ENCODE data around the gene TIAM2. TPM values are rescaled to one million over a fixed set of nuclear protein-coding genes. Genes with fewer than 3 reads are reported as not detected.

Gene TIAM2
- total RNA-seq, 3 donors from 2014 or later (not counting 1 experiment from before 2014, with no cell fraction given): 6.5 to 11.1 (median 8.7) TPM

GRCh38 chr6:155188707-155189496, 193.8 kb downstream of the TIAM2 start:
- Histone ChIP-seq H3K9me3 (ENCODE audit: control insufficient read depth, insufficient read depth, low read length) (no peaks in the 10 kb centered on the region), H3K27me3 (ENCODE audit: control insufficient read depth, insufficient read depth, low read length) (no peaks in the 10 kb centered on the region), H3K36me3 (ENCODE audit: control insufficient read depth, insufficient read depth, low read length) (no peaks in the 10 kb centered on the region), H3K4me3 (ENCODE audit: low read length) (no peak overlapping the region), H3K27ac (ENCODE audit: low read length) (no peak overlapping the region), H3K4me1 (ENCODE audit: control insufficient read depth, insufficient read depth, low read length) (no peaks in the 10 kb centered on the region)
- Mint-ChIP-seq H3K9me3 (no peaks in the 10 kb centered on the region), H3K27me3 (ENCODE audit: low read depth in 2 of 2) (peaks cover 0 to 3% of the 10 kb centered on the region in 2 donors), H3K4me1 (peaks cover 0 to 14% of the 10 kb centered on the region in 2 donors), H3K36me3 (no peaks in the 10 kb centered on the region), H3K27ac (no peak overlapping the region), H3K4me3 (no peak overlapping the region)
- ATAC-seq: no peak
- WGBS (ENCODE audit: insufficient coverage): 61% methylated on average over 7 of the region's 9 CpGs
- intact Hi-C loops (cut with micrococcal nuclease): no loop called here
- TF ChIP-seq, protein P1, sequence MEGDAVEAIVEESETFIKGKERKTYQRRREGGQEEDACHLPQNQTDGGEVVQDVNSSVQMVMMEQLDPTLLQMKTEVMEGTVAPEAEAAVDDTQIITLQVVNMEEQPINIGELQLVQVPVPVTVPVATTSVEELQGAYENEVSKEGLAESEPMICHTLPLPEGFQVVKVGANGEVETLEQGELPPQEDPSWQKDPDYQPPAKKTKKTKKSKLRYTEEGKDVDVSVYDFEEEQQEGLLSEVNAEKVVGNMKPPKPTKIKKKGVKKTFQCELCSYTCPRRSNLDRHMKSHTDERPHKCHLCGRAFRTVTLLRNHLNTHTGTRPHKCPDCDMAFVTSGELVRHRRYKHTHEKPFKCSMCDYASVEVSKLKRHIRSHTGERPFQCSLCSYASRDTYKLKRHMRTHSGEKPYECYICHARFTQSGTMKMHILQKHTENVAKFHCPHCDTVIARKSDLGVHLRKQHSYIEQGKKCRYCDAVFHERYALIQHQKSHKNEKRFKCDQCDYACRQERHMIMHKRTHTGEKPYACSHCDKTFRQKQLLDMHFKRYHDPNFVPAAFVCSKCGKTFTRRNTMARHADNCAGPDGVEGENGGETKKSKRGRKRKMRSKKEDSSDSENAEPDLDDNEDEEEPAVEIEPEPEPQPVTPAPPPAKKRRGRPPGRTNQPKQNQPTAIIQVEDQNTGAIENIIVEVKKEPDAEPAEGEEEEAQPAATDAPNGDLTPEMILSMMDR (IDR thresholded peaks at IDR 0.05): no peak
- DNase-seq: peak in 1 of 2 donors; percentile 27

DNA sequence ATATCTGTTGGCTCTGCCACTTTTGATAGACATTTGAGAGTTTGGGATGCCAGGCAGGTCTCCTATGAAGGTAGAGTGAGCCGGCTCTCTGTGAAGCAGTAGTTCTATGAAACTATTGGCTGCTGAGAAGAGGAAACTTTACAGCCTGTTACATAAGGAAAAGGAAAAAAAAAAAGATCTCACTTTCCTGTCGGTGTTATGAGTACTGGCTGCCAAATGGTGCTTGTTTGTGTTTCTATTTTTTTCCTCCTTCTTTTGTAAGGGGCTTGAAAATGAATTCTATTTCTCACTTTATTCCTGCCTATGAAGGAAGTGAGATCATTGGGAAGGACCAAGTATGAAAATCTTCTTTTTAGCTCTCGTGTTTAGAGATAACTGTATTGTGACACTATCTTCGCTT, 195.6 kb downstream of the TIAM2 start:
- ATAC-seq: no peak
- TF ChIP-seq, protein P1 (IDR thresholded peaks at IDR 0.05): no peak
- no peaks in the 10 kb centered on the region for H3K27me3 ChIP-seq (ENCODE audit: control insufficient read depth, insufficient read depth, low read length)
- intact Hi-C loops (cut with micrococcal nuclease): no loop called here
- Mint-ChIP-seq H3K9me3 (no peaks in the 10 kb centered on the region), H3K4me3 (no peak overlapping the region), H3K27me3 (ENCODE audit: low read depth in 2 of 2) (peaks cover 0 to 8% of the 10 kb centered on the region in 2 donors), H3K27ac (no peak overlapping the region), H3K4me1 (peaks cover 0 to 14% of the 10 kb centered on the region in 2 donors), H3K36me3 (no peaks in the 10 kb centered on the region)
- H3K9me3 ChIP-seq (ENCODE audit: control insufficient read depth, insufficient read depth, low read length): no peaks in the 10 kb centered on the region
- no peaks in the 10 kb centered on the region for H3K36me3 ChIP-seq (ENCODE audit: control insufficient read depth, insufficient read depth, low read length)
- WGBS (ENCODE audit: insufficient coverage): 72% methylated on average over 4 of the region's 4 CpGs
- no peak for DNase-seq
- H3K4me1 ChIP-seq (ENCODE audit: control insufficient read depth, insufficient read depth, low read length): no peaks in the 10 kb centered on the region
- H3K4me3 ChIP-seq (ENCODE audit: low read length): no peak overlapping the region
- no peak overlapping the region for H3K27ac ChIP-seq (ENCODE audit: low read length)

GRCh38 chr6:155193526-155193925, 198.4 kb downstream of the TIAM2 start:
- no peaks in the 10 kb centered on the region for H3K27me3 ChIP-seq (ENCODE audit: control insufficient read depth, insufficient read depth, low read length)
- WGBS (ENCODE audit: insufficient coverage): 97% methylated on average over 5 of the region's 5 CpGs
- no peak overlapping the region for H3K4me3 ChIP-seq (ENCODE audit: low read length)
- TF ChIP-seq, protein P1 (IDR thresholded peaks at IDR 0.05): no peak
- no peaks in the 10 kb centered on the region for H3K9me3 Mint-ChIP-seq
- peaks cover 0 to 13% of the 10 kb centered on the region in 2 donors for H3K27me3 Mint-ChIP-seq (ENCODE audit: low read depth in 2 of 2)
- H3K4me3 Mint-ChIP-seq: no peak overlapping the region
- ATAC-seq: no peak
- peaks cover 0 to 14% of the 10 kb centered on the region in 2 donors for H3K4me1 Mint-ChIP-seq
- H3K36me3 ChIP-seq (ENCODE audit: control insufficient read depth, insufficient read depth, low read length): no peaks in the 10 kb centered on the region
- H3K4me1 ChIP-seq (ENCODE audit: control insufficient read depth, insufficient read depth, low read length): no peaks in the 10 kb centered on the region
- no peak for DNase-seq
- H3K9me3 ChIP-seq (ENCODE audit: control insufficient read depth, insufficient read depth, low read length): no peaks in the 10 kb centered on the region
- H3K27ac Mint-ChIP-seq: no peak overlapping the region
- intact Hi-C loops (cut with micrococcal nuclease): no loop called here
- H3K27ac ChIP-seq (ENCODE audit: low read length): no peak overlapping the region
- H3K36me3 Mint-ChIP-seq: no peaks in the 10 kb centered on the region
